Measurements from ENCODE around the gene NUAK2. TPM values are rescaled to one million over a fixed set of nuclear protein-coding genes. Genes with fewer than 3 reads are reported as not detected.

NUAK2 gene
- total RNA-seq, 1 donor from 2014 or later = 49.6 TPM

GRCh38 chr1:205279986-205280385 is 41.6 kb downstream of the NUAK2 start:
- Histone ChIP-seq H3K36me3 (no peaks in the 10 kb centered on the region), H3K27ac (no peak overlapping the region), H3K4me3 (no peak overlapping the region), H3K9me3 (no peaks in the 10 kb centered on the region), H3K4me1 (peaks cover 28% of the 10 kb centered on the region), H3K27me3 (no peaks in the 10 kb centered on the region)
- no peak for TF ChIP-seq POLR2AphosphoS5 (IDR thresholded peaks at IDR 0.05; ENCODE audit: insufficient read depth in 1 of 2, low read depth in 1 of 2)
- TF ChIP-seq POLR2A (IDR thresholded peaks at IDR 0.05) = no peak
- TF ChIP-seq, protein P1, sequence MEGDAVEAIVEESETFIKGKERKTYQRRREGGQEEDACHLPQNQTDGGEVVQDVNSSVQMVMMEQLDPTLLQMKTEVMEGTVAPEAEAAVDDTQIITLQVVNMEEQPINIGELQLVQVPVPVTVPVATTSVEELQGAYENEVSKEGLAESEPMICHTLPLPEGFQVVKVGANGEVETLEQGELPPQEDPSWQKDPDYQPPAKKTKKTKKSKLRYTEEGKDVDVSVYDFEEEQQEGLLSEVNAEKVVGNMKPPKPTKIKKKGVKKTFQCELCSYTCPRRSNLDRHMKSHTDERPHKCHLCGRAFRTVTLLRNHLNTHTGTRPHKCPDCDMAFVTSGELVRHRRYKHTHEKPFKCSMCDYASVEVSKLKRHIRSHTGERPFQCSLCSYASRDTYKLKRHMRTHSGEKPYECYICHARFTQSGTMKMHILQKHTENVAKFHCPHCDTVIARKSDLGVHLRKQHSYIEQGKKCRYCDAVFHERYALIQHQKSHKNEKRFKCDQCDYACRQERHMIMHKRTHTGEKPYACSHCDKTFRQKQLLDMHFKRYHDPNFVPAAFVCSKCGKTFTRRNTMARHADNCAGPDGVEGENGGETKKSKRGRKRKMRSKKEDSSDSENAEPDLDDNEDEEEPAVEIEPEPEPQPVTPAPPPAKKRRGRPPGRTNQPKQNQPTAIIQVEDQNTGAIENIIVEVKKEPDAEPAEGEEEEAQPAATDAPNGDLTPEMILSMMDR (IDR thresholded peaks at IDR 0.05) = no peak
- intact Hi-C loops (cut with DNase I) = no loop called here
- DNase-seq (ENCODE audit: extremely low spot score in 2 of 2) = no peak

DNA sequence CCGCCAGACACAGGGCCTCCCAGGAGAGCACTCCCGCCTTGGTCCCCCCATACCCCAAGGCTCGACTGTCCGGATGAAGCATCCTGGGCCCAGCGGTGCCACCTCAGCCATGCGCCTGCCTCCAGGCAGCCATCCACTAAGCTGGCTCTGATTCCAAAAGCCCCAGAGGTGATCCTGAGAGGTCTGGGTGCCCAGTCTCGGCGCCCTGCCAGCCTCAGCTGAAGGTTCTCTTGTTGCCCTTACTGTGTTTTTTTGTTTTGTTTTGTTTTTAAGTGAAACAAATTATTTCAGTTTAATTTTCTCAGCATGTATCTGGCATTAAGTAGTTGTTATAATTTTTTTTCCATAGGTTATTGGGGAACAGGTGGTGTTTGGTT is 44.9 kb downstream of the NUAK2 start:
- no peak overlapping the region for H3K4me3 ChIP-seq
- H3K9me3 ChIP-seq = no peaks in the 10 kb centered on the region
- no peak for TF ChIP-seq POLR2A (IDR thresholded peaks at IDR 0.05)
- TF ChIP-seq, protein P1 (IDR thresholded peaks at IDR 0.05) = no peak
- no peak for TF ChIP-seq POLR2AphosphoS5 (IDR thresholded peaks at IDR 0.05; ENCODE audit: insufficient read depth in 1 of 2, low read depth in 1 of 2)
- peaks cover 14% of the 10 kb centered on the region for H3K4me1 ChIP-seq
- DNase-seq (ENCODE audit: extremely low spot score in 2 of 2) = no peak
- intact Hi-C loops (cut with DNase I) = no loop called here
- no peak overlapping the region for H3K27ac ChIP-seq
- no peaks in the 10 kb centered on the region for H3K36me3 ChIP-seq
- H3K27me3 ChIP-seq = no peaks in the 10 kb centered on the region

- TF ChIP-seq, protein P1 (IDR thresholded peaks at IDR 0.05) = no peak
- no peak for TF ChIP-seq POLR2A (IDR thresholded peaks at IDR 0.05)
- no peak for TF ChIP-seq POLR2AphosphoS5 (IDR thresholded peaks at IDR 0.05; ENCODE audit: insufficient read depth in 1 of 2, low read depth in 1 of 2)
- Histone ChIP-seq H3K9me3 (no peaks in the 10 kb centered on the region), H3K27me3 (no peaks in the 10 kb centered on the region), H3K4me1 (peaks cover 20% of the 10 kb centered on the region), H3K36me3 (no peaks in the 10 kb centered on the region), H3K4me3 (no peak overlapping the region), H3K27ac (no peak overlapping the region)
- no peak for DNase-seq (ENCODE audit: extremely low spot score in 2 of 2)
- intact Hi-C loops (cut with DNase I) = no loop called here
These were observed 45.4 kb downstream of the NUAK2 start for GRCh38 chr1:205275916-205276688.

GRCh38 chr1:205275133-205275532 is 46.4 kb downstream of the NUAK2 start:
- no peaks in the 10 kb centered on the region for H3K36me3 ChIP-seq
- no peak overlapping the region for H3K4me3 ChIP-seq
- H3K9me3 ChIP-seq = no peaks in the 10 kb centered on the region
- no peak overlapping the region for H3K27ac ChIP-seq
- no peak for DNase-seq (ENCODE audit: extremely low spot score in 2 of 2)
- TF ChIP-seq POLR2A (IDR thresholded peaks at IDR 0.05) = no peak
- TF ChIP-seq, protein P1 (IDR thresholded peaks at IDR 0.05) = no peak
- TF ChIP-seq POLR2AphosphoS5 (IDR thresholded peaks at IDR 0.05; ENCODE audit: insufficient read depth in 1 of 2, low read depth in 1 of 2) = no peak
- H3K27me3 ChIP-seq = no peaks in the 10 kb centered on the region
- H3K4me1 ChIP-seq = peaks cover 26% of the 10 kb centered on the region
- intact Hi-C loops (cut with DNase I) = no loop called here

DNA sequence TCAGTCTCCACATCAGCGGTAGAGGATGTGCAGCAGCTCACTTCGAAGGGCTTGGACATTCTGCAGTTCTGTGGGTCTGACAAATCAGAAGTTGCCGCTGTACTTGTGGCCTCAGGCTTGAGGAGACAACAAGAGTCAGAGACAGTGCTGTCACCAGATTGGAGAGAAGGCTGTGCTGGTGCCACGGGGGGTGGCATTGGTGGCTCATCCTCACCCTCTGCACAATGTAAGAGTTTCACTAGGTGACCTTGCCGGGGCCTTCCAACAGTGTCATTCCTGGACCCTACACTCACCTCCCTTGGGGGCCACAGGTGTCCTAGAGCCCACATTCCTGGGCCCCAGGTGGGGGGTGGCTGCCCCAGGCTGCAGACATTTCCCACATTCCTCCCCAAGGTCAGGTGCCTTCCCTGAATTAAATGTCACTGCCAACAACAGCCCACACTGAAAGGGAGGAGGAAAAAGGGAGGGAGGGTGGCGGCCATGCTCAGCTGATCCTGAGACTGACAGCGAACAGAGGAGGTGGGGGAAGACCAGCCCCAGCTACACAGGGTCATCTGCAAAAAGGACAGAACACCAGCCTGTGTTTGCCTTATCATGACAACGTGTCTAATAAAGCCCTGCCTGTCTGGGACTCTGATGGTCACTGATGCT is 47.4 kb downstream of the NUAK2 start:
- no peaks in the 10 kb centered on the region for H3K9me3 ChIP-seq
- H3K4me3 ChIP-seq = no peak overlapping the region
- intact Hi-C loops (cut with DNase I) = loop anchor here (5.0 kb wide), 1 partner anchor 53 kb away; no protein-coding TSS in a partner anchor
- H3K27me3 ChIP-seq = no peaks in the 10 kb centered on the region
- no peak for DNase-seq (ENCODE audit: extremely low spot score in 2 of 2)
- H3K36me3 ChIP-seq = no peaks in the 10 kb centered on the region
- H3K27ac ChIP-seq = no peak overlapping the region
- TF ChIP-seq POLR2A (IDR thresholded peaks at IDR 0.05) = no peak
- TF ChIP-seq, protein P1 (IDR thresholded peaks at IDR 0.05) = no peak
- TF ChIP-seq POLR2AphosphoS5 (IDR thresholded peaks at IDR 0.05; ENCODE audit: insufficient read depth in 1 of 2, low read depth in 1 of 2) = no peak
- H3K4me1 ChIP-seq = peaks cover 26% of the 10 kb centered on the region
